ENCODE measurements around the gene RPS21.

The RPS21 gene

DNA sequence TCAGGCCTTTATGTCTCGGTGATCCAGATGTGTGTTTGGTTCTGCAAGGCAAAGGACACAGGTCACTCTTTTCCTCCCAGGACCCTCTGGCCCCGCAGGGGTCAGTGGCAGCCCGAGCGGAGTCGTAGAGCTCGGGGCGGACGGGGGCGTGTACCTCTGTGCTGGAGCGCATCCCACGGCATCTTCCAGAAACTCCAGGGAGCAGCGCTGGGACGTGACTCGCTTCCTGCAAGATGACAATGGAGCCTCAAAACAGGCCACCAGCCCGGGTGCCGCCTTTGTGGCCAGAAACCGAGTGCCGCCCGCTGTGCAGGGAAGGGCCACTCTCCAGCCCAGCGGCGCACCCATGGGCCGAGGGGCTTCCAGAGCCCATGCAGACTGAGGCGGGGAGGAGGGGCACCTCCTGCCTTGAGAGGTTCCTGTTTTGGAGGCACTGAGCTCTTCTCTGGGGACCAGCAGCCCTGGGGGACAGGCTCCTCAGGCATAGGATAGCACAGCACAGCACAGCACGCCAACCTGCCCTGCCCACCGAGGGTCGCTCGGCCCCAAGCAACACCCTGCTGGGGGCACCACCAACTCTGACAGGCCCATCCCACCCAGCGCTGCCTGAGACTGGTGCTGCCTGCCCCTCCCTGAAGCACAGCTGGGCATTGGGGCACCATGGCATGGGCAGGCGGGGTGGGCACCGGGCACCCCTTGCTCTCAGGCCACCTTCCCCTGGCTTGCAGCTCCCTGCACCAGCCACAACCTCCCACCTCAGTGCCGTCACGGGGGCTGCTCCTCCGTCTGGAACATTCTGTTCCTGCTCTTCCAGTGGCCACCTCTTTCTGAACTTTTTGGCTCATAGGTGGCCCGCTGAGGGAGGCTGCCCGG, 9.7 kb downstream of the RPS21 start:
- DNase-seq (ENCODE audit: low spot score), result no peak

DNA sequence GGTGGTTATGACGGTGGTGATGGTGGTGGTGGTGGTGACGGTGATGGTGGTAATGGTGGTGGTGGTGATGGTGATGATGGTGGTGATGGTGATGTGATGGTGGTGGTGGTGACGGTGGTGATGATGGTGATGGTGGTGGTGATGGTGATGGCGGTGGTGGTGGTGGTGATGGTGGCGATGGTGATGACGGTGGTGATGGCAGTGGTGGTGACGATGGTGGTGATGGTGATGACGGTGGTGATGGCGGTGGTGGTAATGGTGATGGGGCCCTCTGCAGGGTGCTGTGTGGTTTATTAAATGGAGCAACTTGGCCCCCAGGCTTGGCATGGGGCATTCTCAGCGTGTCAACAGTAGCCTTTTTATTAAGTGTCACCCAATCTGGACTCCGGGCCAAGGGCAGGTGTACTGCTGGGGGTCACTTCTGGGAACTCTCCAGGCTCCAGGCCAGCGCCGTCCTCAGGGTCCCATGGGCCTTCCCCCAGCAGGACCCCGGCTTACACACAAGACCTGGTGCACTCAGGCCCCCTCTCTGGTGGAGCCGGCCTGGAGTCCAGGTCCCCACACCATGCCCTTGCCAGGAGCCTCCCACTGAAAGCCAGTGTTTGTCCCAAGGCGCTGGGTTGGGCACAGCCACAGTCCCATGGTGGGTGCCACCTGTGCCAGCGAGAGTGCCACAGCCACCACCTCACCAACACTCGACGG, 11.4 kb downstream of the RPS21 start:
- DNase-seq (ENCODE audit: low spot score), result no peak

DNA sequence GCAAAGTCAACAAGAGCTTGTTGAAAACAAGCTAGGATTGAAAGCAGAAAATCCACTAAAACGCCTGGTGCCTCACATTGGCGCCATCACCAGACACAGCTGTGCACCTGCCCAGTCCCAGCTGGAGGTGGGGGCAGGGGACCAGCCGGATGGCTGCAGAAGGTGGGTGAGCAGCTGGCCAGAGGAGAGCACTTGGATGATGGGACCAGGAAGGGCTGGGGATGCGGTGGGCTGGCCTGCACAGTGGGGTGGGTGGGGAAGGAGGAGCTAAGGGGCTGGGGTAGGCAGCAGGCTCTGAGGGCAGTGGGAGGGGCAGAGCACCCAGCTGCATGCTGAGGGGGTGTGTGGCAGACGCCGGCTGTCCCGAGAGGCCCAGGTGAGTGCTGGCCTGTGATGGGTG, 13.1 kb downstream of the RPS21 start:
- DNase-seq (ENCODE audit: low spot score), result no peak

DNA sequence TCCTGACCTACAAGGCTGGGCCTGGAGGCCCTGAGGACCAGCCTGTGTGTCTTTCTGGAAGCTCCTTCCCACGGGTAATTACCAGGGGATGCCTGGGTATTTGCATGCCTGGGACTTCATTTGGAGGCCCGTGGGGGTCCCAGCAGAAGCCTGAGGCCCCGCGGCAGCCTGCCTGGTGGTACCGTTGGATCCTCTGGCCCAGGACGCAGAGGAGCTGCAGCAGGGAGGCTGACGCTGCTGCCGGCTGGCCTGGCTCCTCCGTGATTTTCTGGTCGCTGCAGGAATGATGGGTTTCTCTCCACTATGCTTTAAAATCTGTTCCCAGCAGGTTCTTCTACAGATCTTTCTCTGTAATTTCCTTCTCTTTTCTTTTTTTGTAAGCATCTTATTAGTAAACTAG, 13.6 kb downstream of the RPS21 start:
- DNase-seq (ENCODE audit: low spot score), result no peak

DNA sequence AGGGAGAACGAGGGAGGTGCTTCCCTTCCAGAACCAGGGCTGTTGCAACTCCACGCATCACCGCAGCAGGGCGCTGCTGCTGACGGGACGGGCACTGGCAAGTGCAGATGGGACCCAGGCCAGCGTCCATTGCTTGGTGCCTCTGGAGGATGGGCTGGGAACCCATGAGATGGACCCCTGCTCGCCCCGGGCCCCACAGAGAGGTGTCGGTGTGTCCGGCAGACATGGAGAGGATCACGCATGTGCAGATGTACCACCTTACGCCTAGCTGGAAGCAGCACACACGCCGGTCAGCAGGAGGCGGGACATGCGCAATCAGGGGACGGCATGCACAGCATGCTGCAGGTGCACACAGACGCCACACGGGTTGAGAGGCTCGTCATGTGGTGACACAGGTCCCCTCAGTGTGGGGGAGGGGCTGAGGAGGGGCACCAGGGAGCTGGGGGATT, 14.5 kb downstream of the RPS21 start:
- no peak for DNase-seq (ENCODE audit: low spot score)

DNA sequence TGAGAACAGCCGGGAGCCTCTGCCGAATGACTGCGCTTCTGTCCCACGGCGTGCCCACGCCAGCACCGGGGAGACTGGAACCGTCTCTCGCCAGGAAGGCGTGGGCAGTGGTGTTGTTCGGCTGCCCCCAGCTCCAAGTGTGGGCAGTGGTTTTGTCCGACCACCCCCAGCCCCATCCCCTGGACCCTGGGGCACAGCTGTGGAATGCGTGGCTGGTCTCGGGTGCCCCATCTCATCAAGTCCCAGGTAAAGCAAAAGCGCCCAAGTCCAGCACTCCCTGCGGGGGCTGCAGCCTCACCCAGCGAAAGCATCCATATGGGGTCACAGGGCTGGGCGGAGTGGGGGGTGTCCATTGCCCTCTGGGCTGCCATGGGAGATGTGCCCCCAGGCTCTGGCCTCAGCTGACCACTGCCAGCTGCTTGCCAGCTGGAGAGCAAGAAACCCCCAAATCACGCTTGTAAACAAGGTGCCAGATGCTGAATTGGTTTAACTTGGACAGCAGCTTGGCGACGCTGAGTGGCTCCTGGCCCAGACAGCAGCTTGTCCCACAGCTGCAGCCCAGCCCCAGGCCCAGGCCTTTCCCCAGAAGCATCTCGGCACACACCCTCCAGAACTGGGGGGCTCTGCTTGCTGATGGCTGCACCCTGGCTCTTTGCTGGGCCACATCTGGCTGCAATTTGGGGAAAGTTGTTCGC, 15.7 kb downstream of the RPS21 start:
- no peak for DNase-seq (ENCODE audit: low spot score)

- no peak for DNase-seq (ENCODE audit: low spot score)
Observed at GRCh38 chr20:62403331-62403730, 16.4 kb downstream of the RPS21 start.

DNA sequence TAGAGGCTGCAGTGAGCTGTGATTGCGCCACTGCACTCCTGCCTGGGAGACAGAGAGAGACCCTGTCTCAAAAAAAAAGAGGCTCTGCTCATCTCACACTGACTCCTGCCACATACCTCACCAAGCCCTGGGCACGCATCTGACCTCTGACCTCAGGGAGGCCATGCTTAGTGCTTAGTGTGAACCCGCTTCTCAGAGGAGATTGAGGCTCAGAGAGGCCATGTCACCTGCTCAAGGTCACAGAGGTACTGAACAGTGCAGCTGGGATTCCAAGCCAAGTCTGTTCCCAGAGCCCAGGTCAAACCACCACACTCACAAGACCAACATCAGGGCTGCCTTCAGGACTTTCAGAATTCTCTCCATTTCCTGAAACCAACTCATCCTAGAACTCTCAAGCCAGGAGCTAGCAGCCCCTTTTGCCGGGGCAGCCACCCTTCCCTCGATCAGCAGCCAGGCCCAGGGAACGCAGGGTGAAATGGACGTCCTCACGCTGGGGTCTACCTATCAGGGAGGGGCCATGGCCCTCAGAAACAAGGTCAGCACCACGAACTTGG, 17.3 kb downstream of the RPS21 start:
- DNase-seq (ENCODE audit: low spot score), result no peak

DNA sequence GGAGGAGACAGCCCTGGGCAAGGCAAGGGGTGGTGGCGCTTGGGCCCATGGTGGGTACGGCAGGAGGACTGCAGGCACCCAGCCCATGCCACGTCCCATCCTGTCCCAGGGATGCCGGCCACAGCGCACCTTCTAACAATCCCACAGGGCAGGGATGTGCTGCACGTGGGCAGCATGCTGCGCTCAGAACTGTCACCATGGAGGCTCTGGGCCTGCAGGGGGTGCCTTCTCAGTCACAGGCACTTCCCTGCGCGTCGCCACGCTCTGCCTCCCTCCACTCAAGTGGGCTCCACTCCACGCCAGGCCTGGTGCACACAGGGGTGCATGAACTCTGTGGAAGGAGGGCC, 17.8 kb downstream of the RPS21 start:
- no peak for DNase-seq (ENCODE audit: low spot score)

- DNase-seq (ENCODE audit: low spot score), result no peak
Observed at GRCh38 chr20:62405108-62405980, 18.4 kb downstream of the RPS21 start.

- DNase-seq (ENCODE audit: low spot score), result no peak
Observed at GRCh38 chr20:62405981-62406513, 19.1 kb downstream of the RPS21 start.

DNA sequence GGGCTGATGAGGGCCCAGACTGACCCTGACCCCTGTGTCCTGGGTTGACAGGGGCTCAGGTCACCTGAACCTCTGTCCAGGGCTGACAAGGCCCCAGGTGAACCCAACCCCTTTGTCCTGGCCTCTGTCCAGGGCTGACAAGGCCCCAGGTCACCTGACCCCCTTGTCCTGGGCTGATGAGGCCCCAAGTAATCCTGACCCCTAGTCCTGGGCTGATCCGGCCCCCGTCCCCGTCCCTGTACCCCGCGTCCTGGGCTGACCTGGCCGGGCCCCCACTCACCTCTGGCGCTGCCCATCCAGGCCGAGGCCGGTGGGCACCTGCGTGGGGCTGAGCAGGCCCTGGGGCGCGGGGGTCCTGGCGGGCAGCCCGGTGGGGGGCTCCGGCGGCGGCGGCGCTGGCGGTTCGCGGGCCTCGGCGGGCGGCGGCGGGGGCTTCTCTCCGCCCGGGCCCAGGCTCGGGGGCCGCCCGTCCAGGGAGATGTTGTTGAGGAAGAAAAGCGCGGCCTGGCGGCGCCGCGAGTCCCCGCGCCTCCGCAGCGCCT, 19.8 kb downstream of the RPS21 start:
- DNase-seq (ENCODE audit: low spot score), result no peak

DNA sequence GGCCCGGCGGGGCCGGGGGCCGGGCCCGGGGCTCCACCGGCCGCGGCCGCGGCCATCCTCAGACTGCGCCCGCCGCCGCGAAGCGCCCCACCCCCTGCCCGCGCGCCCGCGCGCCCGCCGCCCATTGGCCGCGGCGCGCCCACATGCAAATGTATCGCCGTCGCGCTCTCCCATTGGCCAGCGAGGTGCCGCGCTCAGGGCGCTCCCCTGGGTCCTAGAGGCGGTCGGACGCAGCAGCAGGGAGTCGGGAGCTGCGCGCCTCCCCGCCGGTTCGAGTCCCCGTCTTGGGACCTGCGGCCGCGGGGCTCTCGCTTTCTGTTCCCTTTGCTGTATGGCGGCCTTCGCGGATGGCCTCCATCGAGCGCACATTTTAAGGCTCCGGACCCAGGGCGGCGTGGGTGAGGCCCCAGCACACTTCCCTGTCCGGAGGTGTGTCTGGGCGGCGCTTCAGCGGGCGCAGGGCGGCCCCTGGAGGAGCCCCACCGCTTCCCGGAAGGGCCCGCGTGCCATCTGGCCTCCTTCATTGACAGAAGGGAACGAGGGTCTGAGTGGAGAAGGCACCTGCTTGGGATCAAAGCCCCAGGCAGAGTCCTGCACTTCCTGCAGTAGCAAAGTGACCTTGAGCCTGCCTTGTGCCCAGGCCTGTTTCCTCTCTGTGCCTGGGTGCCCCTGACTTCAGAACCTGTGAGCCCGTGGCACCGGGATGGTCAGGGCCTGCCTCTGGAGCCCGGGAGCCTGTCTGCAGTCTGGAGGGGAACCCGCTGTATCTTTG, 20.5 kb downstream of the RPS21 start, which contains the start of gene CABLES2:
Gene CABLES2 (minus strand): TSS at position 65 of the 772 bp plus-strand sequence. CDS start 9 bp downstream, at position 56.
- DNase-seq (ENCODE audit: low spot score), result peak; percentile 90

DNA sequence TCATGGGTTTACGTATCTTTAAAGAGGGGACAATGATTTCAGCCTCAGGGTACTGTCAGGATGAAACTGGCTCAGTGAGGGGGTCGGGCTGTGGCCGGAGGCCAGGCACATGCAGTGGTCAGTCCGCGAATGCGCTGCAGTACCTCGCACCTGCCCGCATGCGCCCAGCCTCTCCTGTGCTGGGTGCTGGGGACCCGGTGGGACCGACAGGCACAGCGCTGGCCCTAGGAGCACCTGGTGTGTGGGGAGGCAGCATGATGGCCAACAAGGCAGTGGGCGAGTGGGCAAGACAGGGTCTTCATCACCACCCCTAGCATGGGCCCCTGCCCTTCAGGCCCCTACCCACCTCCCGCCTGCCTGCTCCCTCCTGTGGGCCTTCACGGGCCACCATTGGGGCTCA, 21.2 kb downstream of the RPS21 start:
- no peak for DNase-seq (ENCODE audit: low spot score)

DNA sequence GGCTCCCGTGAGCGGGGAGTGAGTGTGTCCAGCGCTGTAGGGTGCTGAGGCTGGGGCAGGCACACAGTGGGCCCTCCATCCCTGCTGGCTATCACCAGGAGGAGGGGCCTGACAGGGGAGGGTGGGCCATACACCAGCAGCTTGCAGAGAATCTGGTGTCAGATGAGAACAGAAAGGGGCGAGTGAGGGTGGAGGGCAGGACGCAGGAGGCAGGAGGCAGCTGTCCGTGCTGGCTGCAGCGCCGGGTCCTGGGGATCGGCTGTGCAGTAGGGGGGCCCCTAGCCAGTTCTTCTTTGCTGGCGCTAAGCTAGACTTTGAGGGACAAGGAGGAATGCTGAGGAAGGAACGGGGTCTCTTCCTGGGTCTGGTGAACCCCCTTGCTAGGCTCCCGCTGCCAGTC, 21.7 kb downstream of the RPS21 start:
- DNase-seq (ENCODE audit: low spot score), result no peak

GRCh38 chr20:62409086-62409853, 22.4 kb downstream of the RPS21 start:
- DNase-seq (ENCODE audit: low spot score), result no peak

DNA sequence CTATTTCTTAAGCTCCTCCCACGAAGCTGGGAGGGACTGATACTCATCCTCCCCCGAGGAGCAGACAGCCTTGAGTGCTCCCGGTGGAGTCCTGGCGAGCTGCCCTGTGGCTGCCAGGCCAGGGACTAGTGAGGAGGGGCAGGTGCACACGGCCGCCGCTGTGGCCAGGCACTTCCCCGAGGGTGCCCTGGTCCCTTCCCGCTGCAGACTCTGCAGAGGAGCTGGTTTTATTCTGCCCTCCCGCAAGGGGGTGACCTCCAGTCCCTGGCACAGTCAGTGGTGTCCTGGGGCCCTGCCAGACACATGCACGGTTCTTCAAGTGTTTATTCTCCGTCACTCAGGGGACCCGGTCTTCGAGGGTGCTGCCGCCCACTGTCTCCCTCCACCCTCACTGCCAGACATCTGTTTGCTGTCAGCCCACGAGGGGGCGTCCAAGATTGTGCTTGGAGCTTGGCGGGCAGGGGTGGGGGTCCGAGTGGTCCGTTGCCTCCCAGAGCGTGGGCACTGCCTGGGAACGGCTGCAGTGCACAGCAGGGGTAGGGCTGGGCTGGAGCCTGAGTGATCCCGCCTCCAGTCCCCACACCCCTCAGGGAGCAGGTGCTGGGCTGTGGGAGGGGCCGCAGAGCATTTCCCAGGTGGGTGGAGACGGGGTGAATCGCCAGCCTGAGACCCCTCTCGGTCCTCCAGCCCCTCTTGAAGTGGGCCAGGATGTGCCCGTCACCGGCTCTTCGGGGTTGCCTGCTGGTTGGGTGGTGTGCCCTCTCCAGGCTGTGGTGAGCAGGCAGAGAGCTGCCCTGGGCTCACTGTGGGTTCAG, 23.2 kb downstream of the RPS21 start:
- DNase-seq (ENCODE audit: low spot score), result no peak

GRCh38 chr20:62410746-62411478, 24.0 kb downstream of the RPS21 start:
- DNase-seq (ENCODE audit: low spot score), result no peak
